GM12892 (cell line): Measurements from ENCODE around the gene DLGAP1.

Experiments used
- POLR2AphosphoS5 ChIP-seq: IDR thresholded peaks from 2 replicates; pipeline ENCODE4 v1.6.1; 2011; ENCODE audit warnings: low read depth, low read length, control low read depth
- TAF1 ChIP-seq: IDR thresholded peaks from 2 replicates; pipeline ENCODE4 v1.6.1; 2011; ENCODE audit warnings: low read depth, mild to moderate bottlenecking, control low read depth, low read length, borderline replicate concordance

- no peak for TF ChIP-seq POLR2AphosphoS5
- TF ChIP-seq TAF1 = no peak
These were observed 1002.2 kb downstream of the DLGAP1 start for GRCh38 chr18:3452750-3453539.
